HepG2 (cell line): ENCODE results near the gene TSC22D1. TPM values are rescaled to one million over a fixed set of nuclear protein-coding genes. Genes with fewer than 3 reads are reported as not detected.

Experiments used
- ELF3 ChIP-seq: IDR thresholded peaks from 2 replicates; pipeline ENCODE4 v1.6.1; 2016; ENCODE audit warnings: missing genetic modification reagents, missing compliant biosample characterization
- GTF2F1 ChIP-seq: fragments of 150-350 bp; IDR thresholded peaks from 2 replicates; pipeline ENCODE4 v1.6.1; 2014; ENCODE audit warnings: low read length
- MEIS1 ChIP-seq: sonication (generic); formaldehyde crosslinking; IDR thresholded peaks from 2 replicates; pipeline ENCODE4 v1.9.0; 2021; ENCODE audit warnings: mild to moderate bottlenecking, missing genetic modification reagents, moderate library complexity, borderline replicate concordance
- PHF8 ChIP-seq: sonication (generic); formaldehyde crosslinking; IDR thresholded peaks from 2 replicates; pipeline ENCODE4 v1.5.0; 2020; ENCODE audit warnings: missing genetic modification reagents
- SNAI1 ChIP-seq: sonication (generic); formaldehyde crosslinking; IDR thresholded peaks from 2 replicates; pipeline ENCODE4 v1.5.0; 2020; ENCODE audit warnings: mild to moderate bottlenecking, missing genetic modification reagents, borderline replicate concordance
- SOX13 ChIP-seq, 3 experiments: fragments of 450-650 bp in 1 of 3; sonication (generic) in 1 of 3; formaldehyde crosslinking in 1 of 3; IDR thresholded peaks in 2 of 3; conservative IDR thresholded peaks in 1 of 3; 2 replicates each; pipeline versions ENCODE4 v1.5.0 to v1.6.1; 2016 to 2020; ENCODE audit warnings: antibody characterized with exemption in 1 of 3, mild to moderate bottlenecking in 1 of 3, missing compliant biosample characterization in 1 of 3, missing genetic modification reagents in 1 of 3, moderate library complexity in 1 of 3
- THAP11 ChIP-seq: IDR thresholded peaks from 2 replicates; pipeline ENCODE4 v1.6.1; 2016; ENCODE audit warnings: missing biosample characterization, missing genetic modification reagents
- ZBTB44 ChIP-seq: sonication (generic); formaldehyde crosslinking; IDR thresholded peaks from 2 replicates; pipeline ENCODE4 v1.4.0; 2020; ENCODE audit warnings: missing genetic modification reagents
- ZBTB46 ChIP-seq: sonication (generic); formaldehyde crosslinking; IDR thresholded peaks from 2 replicates; pipeline ENCODE4 v1.4.0; 2020; ENCODE audit warnings: mild to moderate bottlenecking, missing genetic modification reagents, borderline replicate concordance
- ZNF18 ChIP-seq: sonication (generic); formaldehyde crosslinking; IDR thresholded peaks from 2 replicates; pipeline ENCODE4 v1.8.0; 2022; ENCODE audit warnings: mild to moderate bottlenecking, missing genetic modification reagents; ENCODE audit not compliant: insufficient replicate concordance
- ZNF577 ChIP-seq: sonication (generic); formaldehyde crosslinking; IDR thresholded peaks from 2 replicates; pipeline ENCODE4 v1.4.0; 2020; ENCODE audit warnings: mild to moderate bottlenecking, low read depth, missing genetic modification reagents, borderline replicate concordance
- ZNF644 ChIP-seq: IDR thresholded peaks from 2 replicates; pipeline ENCODE4 v1.6.1; 2016; ENCODE audit warnings: low read depth
- ZNF713 ChIP-seq: sonication (generic); formaldehyde crosslinking; IDR thresholded peaks from 2 replicates; pipeline ENCODE4 v1.4.0; 2020; ENCODE audit warnings: mild to moderate bottlenecking, missing genetic modification reagents
- polyA plus RNA-seq, 8 experiments: library from polyadenylated mRNA; depleted of rRNA in 3 of 8; stranded (reverse) in 7 of 8; unstranded in 1 of 8; fragments of >200 nt; fragmentation: Illumina TruSeq in 4 of 8; extraction: Trizol in 4 of 8; gene quantifications; 2 replicates each; pipeline versions ENCODE4 v1.2.1 to v1.2.3, GENCODE V29; 2011 to 2016; ENCODE audit warnings: low read depth in 4 of 8, missing spikeins in 1 of 8, mixed read lengths in 1 of 8; ENCODE audit not compliant: insufficient read depth in 1 of 8
- total RNA-seq, 5 experiments: library from RNA; depleted of rRNA; stranded (reverse); fragments of >200 nt; fragmentation: Illumina TruSeq; extraction: Trizol; gene quantifications; 2 replicates each; pipeline ENCODE4 v1.2.3, GENCODE V29; 2016; ENCODE audit warnings: low read depth in 1 of 5
- TF ChIP-seq, protein P1 (sequence below): sonication (generic); formaldehyde crosslinking; IDR thresholded peaks from 2 replicates; pipeline ENCODE4 v1.4.0; 2020; ENCODE audit warnings: missing genetic modification reagents
- TF ChIP-seq, protein P2 (sequence below): sonication (generic); formaldehyde crosslinking; IDR thresholded peaks from 2 replicates; pipeline ENCODE4 v1.9.0; 2022; ENCODE audit warnings: missing genetic modification reagents, mild to moderate bottlenecking, borderline replicate concordance

The TSC22D1 gene
- total and polyA plus RNA-seq, 2 of the 13 experiments (the other 11 are each of a cell fraction or from before 2014, with no cell fraction given) = 18.4 to 35.7 TPM

GRCh38 chr13:44449999-44450821 is 125.9 kb downstream of the TSC22D1 start (continued):
- TF ChIP-seq SOX13 (IDR thresholded peaks at IDR 0.05) = no peak
- TF ChIP-seq SOX13 (CRISPR knock-in tag; conservative IDR thresholded peaks at IDR 0.05 in 1 of 2, IDR thresholded peaks at IDR 0.05 in 1 of 2) = 0 out of 4 replicates have a peak, but pooled peaks of 1 of the 2 experiments have one; percentile 17
- no peak for TF ChIP-seq ZNF577 (CRISPR knock-in tag)
- 0 out of 2 replicates have a peak, but pooled peaks have one; percentile 39 for TF ChIP-seq THAP11 (CRISPR knock-in tag)
- TF ChIP-seq ZBTB44 (CRISPR knock-in tag) = no peak
- TF ChIP-seq ZNF713 (CRISPR knock-in tag) = no peak
- peak; percentile 16; the same call in 1 of the 2 replicates for TF ChIP-seq ZNF644 (CRISPR knock-in tag)
- no peak for TF ChIP-seq ZNF18 (CRISPR knock-in tag)
- TF ChIP-seq PHF8 (CRISPR knock-in tag) = no peak
- TF ChIP-seq, protein P1, sequence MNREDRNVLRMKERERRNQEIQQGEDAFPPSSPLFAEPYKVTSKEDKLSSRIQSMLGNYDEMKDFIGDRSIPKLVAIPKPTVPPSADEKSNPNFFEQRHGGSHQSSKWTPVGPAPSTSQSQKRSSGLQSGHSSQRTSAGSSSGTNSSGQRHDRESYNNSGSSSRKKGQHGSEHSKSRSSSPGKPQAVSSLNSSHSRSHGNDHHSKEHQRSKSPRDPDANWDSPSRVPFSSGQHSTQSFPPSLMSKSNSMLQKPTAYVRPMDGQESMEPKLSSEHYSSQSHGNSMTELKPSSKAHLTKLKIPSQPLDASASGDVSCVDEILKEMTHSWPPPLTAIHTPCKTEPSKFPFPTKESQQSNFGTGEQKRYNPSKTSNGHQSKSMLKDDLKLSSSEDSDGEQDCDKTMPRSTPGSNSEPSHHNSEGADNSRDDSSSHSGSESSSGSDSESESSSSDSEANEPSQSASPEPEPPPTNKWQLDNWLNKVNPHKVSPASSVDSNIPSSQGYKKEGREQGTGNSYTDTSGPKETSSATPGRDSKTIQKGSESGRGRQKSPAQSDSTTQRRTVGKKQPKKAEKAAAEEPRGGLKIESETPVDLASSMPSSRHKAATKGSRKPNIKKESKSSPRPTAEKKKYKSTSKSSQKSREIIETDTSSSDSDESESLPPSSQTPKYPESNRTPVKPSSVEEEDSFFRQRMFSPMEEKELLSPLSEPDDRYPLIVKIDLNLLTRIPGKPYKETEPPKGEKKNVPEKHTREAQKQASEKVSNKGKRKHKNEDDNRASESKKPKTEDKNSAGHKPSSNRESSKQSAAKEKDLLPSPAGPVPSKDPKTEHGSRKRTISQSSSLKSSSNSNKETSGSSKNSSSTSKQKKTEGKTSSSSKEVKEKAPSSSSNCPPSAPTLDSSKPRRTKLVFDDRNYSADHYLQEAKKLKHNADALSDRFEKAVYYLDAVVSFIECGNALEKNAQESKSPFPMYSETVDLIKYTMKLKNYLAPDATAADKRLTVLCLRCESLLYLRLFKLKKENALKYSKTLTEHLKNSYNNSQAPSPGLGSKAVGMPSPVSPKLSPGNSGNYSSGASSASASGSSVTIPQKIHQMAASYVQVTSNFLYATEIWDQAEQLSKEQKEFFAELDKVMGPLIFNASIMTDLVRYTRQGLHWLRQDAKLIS (CRISPR knock-in tag) = no peak
- 0 out of 2 replicates have a peak, but pooled peaks have one; percentile 8 for TF ChIP-seq ELF3 (CRISPR knock-in tag)
- TF ChIP-seq MEIS1 (CRISPR knock-in tag) = no peak
- TF ChIP-seq, protein P2, sequence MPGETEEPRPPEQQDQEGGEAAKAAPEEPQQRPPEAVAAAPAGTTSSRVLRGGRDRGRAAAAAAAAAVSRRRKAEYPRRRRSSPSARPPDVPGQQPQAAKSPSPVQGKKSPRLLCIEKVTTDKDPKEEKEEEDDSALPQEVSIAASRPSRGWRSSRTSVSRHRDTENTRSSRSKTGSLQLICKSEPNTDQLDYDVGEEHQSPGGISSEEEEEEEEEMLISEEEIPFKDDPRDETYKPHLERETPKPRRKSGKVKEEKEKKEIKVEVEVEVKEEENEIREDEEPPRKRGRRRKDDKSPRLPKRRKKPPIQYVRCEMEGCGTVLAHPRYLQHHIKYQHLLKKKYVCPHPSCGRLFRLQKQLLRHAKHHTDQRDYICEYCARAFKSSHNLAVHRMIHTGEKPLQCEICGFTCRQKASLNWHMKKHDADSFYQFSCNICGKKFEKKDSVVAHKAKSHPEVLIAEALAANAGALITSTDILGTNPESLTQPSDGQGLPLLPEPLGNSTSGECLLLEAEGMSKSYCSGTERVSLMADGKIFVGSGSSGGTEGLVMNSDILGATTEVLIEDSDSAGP (CRISPR knock-in tag) = no peak
- TF ChIP-seq ZBTB46 (CRISPR knock-in tag) = no peak
- TF ChIP-seq SNAI1 = no peak
- TF ChIP-seq GTF2F1 = no peak
